Left colon (tissue), 2 donors: ENCODE measurements around the gene TGM3. TPM values are rescaled to one million over a fixed set of nuclear protein-coding genes. Genes with fewer than 3 reads are reported as not detected.

Experiments
- total RNA-seq, 2 donors: library from RNA; stranded (reverse); fragmentation: NEBNext Ultra II Directional; extraction: Animal tissue kit (Norgen Biotek cat#: 25700); gene quantifications; one replicate each; pipeline ENCODE4 v1.2.1, GENCODE V29; 2021
- donor health status: DM: no; HTN: no; CAD: no.
- donor health status: DM: yes; HTN: yes; CAD: no.

The TGM3 gene
- total RNA-seq, 2 donors from 2014 or later = 0.36 to 0.43 TPM

Other genes with a start within 250 kb of the TGM3 start
- 10 to 100 TPM; 21.9 to 23.8 TPM for gene STK35, start 194.2 kb upstream of the TGM3 start, total RNA-seq
- gene TGM6, start 84.9 kb downstream of the TGM3 start, total RNA-seq = not detected
- 100 to 1,000 TPM; 104 to 120 TPM for gene SNRPB, start 174.8 kb downstream of the TGM3 start, total RNA-seq
- 1 to 10 TPM; 6.8 to 7.2 TPM for gene ZNF343, start 212.9 kb downstream of the TGM3 start, total RNA-seq
- not detected for gene TMC2, start 240.6 kb downstream of the TGM3 start, total RNA-seq